Head of caudate nucleus (tissue), 42 donors: ENCODE data around the gene CCDC9B.
A peak's percentile ranks its signal among the peaks of the same experiment; 100 is the strongest.

ENCODE experiments used
- DNase-seq, 42 donors: peaks; one replicate each; pipeline versions ENCODE4 v3.0.0 to v3.0.0-alpha.2; 2020 to 2021; ENCODE audit warnings: mixed read lengths in 7 of 42
- intact Hi-C: fragments of 100-400 bp; cut with DNase I; formaldehyde crosslinking; loops from one replicate; pipeline ENCODE4 v1.15.0; 2022

Gene CCDC9B

DNA sequence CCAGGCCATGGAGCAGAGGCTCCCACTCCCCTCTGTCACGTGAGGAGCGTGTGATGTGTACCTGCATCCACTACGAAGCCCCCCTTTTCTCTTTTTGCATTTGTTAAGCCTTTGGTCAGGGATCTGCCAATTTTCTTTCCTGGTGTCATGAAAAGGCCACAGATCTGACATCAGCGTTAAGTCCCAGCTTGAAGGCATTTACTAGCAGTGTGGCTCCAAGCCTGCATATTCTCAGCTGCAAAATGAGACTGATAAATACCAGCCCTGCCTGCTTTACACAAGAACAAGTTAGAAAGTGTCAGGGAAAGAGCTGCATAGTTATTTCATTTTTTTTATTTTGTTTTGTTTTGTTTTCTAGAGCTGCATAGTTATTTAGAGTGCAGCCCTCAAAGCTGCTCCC lies 55.6 kb downstream of the CCDC9B start:
- no peak for DNase-seq
- intact Hi-C loops: no loop called here

DNA sequence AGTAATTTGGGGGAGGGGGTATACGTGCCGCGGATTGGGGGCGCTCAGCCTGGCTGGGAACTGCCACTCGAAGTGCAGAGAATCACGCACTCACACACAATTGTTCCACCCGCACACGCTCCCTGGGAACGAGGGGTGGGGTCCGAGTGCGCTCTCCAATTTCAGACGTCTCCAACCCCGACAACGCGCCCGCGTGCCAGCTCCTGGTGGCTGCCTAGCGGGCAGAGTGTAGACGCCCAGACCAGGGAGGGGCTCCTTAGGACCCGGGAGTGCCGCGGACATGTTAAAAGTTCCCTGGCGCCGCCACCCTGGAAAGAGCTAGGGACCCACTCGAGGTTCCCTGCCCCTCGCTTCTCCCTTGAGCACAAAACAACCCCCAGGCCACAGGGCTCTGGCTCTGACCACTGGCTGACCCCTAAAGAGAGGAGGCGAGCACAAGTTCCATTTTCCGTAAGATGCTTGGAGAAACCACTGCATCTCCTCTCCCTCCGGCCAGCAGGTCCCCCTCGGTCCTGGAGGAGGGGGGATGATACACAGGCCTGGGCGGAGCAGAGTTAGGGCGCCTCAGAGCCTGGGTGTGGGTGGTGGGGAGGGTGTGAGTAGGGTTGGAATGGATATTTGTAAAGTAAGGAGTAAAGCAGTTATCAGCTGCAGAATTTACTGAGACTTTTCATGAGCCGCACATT lies 57.0 kb downstream of the CCDC9B start:
- intact Hi-C loops: no loop called here
- peak in 2 of 42 donors; percentile 27 to 35 for DNase-seq

DNA sequence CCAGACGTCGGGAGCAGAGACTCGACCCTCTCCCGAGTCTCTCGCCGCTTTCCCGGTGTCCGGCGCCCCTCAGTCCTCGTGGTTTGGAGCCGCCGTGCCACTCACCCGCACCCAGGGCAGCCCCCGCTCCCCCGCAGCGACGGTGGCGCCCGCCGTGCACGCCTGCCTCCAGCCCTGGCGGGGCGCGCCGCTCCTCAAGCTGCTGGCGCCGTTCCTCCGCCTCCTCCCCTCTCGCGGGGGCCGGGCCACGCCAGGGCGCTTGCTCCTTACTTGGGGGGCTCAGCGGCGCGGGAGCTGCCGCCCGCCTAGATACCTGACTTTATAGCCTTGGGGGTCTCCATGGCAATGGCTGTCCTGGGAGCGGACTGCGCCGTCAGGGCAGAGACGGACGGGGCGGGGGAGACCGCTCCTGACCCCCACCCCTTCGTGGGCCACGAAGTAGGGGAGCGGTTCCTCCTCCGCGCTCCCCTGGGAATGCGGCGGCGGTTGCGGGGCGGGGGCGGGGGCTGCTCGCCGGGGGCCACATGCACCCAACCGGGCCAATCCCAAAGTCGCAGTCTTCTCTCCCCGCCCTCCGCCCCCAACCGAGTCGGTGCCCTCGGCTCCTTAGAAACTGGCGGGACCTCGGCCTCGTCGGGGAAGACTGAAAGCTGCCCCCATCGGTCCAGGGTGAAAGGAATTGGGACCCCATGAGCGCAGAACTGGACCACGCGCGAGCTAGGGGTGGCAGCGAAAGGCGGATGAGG lies 57.7 kb downstream of the CCDC9B start, which contains the start of gene ANKRD63:
TSS of gene ANKRD63 (minus strand) at position 196 of the 746 bp plus-strand sequence. CDS start 478 bp downstream, outside the sequence.
- intact Hi-C loops: no loop called here

DNA sequence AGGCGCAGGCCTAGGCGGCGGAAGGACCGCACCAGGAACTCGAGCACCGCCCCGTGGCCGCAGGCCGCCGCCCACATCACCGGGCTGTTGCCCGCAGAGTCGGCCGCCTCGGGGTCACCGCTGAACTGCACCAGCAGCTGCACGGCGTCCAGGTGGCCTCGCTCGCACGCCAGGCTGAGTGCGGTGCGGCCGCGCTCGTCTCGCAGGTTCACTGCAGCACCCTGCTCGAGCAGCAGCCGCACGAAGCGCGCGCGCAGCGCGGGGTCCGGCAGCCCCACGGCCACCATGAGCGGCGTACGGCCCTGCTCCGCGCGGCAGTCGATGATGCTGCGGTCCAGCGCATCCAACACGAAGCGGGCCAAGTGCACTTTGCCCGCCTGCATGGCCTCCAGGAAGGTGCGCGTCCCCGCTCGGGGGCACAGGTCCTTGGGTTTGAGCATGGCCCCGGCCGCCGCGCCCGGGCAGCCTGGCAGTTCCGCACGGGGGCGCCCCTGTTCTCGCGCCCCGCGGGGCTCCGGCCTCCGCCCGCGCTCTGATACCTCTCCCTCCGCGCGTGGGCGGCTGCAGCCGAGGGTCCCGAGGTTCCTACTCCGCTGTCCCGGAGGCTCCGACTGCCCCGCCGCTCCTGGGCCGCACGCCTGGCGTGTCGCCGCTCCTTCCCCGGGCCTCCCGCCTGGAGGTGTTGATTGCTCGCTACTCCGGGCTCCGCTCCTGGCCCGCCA lies 58.4 kb downstream of the CCDC9B start:
- peak in 10 of 42 donors; percentile 27 to 65 (median 50) for DNase-seq
- intact Hi-C loops: no loop called here

More for the DNA sequence above, 57.7 kb downstream of the CCDC9B start, which contains the start of gene ANKRD63:
- DNase-seq: peak in 33 of 42 donors; percentile 41 to 78 (median 66)

DNA sequence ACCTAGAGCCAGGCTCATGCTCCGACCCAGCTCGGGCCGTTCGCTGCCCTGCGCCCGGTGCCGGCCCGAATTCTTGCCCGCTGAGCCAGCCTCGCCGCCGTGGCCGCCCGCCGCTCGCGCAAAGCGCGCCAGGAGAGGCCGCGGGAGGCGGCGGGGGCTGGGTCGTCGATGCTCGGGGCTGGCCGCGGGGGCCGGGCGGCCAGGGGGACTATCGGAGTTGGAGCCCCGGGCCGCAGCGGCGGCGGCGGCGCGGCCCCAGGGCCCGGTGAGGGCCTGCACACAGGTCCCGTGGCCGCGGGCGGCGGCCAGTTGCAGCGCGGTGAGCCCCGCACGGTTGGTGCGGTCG lies 59.0 kb downstream of the CCDC9B start:
- DNase-seq: no peak
- intact Hi-C loops: no loop called here
